Transverse colon (tissue), 4 donors: Measurements from ENCODE around the gene SCNN1A.

ENCODE experiments used
- CTCF ChIP-seq, 5 experiments: fragments of 200-600 bp in 3 of 5; fragments of 450-650 bp in 2 of 5; sonication (generic) in 3 of 5; IDR thresholded peaks; 1 replicate in 2 of 5; 2 replicates in 3 of 5; pipeline ENCODE4 v1.5.1; 2016 to 2017; ENCODE audit warnings: antibody characterized with exemption in 5 of 5, inconsistent platforms in 3 of 5, mild to moderate bottlenecking in 2 of 5, moderate library complexity in 1 of 5
- POLR2AphosphoS5 ChIP-seq, 3 donors: sonication (generic); formaldehyde crosslinking; IDR thresholded peaks; one replicate each; pipeline ENCODE4 v1.6.1; 2016; ENCODE audit warnings: antibody characterized with exemption in 3 of 3

DNA sequence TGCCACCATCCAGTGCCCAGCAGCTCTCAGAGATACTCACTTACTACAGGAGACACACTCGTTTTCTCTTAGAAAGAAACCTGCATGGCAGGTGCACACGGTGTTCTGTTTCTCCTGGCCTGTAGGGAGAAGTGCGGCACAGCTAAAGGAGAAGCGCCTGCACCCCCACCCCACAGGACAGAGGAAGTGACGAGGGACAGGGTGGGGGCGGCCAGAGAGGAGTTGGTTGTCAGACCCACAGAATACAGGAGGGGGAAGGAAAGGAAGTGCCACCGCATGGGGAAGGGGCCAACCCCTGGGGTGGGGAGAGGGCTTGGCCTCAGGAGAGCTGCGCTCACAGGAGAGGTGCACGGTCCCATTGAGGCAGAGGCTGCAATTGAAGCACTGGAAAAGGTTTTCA, 42.3 kb downstream of the SCNN1A start:
- TF ChIP-seq CTCF (IDR thresholded peaks at IDR 0.05) (no peak), POLR2AphosphoS5 (IDR thresholded peaks at IDR 0.05) (no peak)
